ENCODE measurements around the gene AKAP13.

Gene AKAP13

DNA sequence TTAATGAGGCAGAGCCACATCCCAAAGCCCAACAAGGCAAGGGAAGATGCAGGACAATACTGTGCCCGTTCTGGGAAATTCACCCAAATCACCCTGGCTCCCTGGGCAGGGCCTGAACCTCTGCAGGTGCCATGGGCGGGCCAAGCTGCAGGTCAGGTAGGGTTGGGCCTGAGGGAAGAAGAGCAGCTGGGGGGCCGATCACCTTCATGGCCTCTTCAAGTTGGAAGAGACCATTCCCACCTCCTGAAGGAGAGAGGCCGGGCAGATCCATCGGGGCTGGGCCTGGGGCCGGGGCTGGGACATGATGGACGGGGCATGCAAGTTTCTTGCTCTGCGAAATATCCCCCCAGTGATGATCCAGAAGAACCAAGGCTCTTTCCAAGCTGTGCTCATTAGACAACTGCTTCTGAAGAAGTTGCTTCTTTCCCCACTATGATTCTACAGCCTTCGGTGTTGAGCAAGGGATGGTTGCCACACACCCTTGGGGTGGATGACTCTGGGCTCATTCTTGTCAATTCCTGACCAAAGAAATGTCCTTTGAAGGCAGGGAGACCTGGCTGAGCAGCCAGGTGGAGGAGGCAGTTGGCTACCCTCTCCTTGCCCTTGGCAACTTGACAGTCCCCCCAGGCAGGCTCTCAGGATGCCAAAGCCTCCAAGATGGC lies 376.1 kb downstream of the AKAP13 start:
- no peak for ATAC-seq
- no peak for DNase-seq

GRCh38 chr15:85757073-85757938 lies 376.9 kb downstream of the AKAP13 start:
- DNase-seq: no peak
- ATAC-seq: no peak

DNA sequence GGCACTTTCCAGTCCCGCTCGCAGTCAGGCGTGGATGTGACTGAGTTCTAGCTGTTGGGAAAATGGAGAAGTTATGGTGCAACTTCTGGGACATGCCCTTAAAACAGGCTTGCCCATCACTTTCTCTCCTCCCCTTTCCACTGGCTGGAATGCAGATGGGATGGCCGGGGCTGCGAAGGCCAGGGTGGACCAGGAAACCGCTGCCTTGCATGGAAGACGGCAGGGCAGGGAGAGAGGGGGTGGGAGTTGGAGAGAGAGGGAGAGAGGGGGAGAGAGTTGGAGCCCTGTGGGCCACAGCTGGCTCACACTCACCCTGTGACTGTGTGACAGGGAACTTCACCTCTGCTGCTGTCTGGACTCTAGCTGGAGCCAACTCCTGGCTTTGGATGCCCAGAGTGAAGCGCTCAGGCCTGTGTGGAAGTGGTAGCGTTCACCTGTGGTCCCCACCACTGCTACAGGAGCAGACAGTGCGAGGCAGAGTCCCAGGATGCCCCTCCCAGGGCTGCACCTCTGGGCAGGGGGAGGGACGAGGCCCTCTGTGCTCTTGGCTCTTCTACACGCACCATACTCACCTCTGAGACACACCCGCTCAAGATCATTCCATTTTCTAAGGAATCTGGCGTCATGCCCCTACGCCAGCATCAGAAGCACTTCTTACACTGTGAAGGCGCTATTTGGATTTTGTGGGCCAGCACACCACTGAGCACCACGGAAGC lies 377.7 kb downstream of the AKAP13 start:
- DNase-seq (no peak), ATAC-seq (no peak)

DNA sequence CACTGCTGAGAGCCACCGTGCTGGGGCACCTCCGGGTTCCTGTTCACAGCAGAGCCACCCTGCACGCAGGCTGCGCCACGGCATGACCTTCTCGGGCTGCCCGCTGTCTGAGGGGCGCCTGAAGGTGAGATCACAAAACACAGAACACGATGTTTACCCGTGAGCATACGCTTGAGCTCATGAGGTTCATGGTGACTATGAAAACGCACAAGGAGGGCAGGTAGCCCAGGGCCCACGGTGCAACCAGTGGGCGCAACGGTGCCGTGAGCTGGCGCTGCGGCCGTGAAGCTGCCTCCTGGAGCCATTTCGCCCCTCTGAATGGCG lies 378.2 kb downstream of the AKAP13 start:
- no peak for ATAC-seq
- DNase-seq: no peak

DNA sequence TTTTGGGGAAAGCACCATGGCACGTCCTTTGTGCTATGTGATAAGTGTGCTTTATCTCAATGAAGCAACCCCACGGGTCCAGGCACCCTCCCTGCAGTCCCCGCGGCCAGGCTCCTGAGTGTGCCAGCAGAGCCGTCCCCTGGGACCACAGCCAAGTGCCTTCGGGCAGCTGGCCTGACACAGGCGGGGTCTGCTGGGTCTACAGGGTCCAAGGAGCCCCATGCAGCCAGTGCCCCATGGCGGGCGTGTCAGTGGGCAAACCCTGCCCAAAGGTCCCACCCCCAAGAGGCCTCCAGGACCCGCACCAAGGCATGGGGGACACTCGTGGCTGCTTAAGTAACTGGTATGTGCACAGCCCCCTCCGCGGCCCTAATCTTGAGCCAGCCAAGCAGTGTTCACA lies 379.0 kb downstream of the AKAP13 start:
- no peak for ATAC-seq
- no peak for DNase-seq

DNA sequence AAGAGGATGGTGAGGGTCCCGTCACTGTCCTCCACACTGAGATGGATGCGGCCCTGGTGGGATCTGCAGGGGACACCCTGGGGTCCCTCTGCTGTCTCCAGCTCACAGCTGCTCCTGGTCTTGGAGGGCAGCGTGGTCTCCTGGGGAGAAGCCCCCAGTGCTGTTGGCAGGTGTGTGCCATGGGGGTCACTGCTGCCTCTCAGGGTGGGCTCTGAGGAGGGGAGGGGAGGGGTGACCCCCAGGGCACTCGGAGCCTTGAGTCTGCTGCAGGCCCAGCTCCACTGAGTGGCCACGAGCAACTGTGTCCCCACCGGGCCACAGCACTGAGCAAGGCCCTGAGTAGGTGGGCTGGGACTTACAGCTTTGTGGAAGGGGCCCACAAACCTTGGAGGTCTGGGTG lies 379.6 kb downstream of the AKAP13 start:
- no peak for ATAC-seq

DNA sequence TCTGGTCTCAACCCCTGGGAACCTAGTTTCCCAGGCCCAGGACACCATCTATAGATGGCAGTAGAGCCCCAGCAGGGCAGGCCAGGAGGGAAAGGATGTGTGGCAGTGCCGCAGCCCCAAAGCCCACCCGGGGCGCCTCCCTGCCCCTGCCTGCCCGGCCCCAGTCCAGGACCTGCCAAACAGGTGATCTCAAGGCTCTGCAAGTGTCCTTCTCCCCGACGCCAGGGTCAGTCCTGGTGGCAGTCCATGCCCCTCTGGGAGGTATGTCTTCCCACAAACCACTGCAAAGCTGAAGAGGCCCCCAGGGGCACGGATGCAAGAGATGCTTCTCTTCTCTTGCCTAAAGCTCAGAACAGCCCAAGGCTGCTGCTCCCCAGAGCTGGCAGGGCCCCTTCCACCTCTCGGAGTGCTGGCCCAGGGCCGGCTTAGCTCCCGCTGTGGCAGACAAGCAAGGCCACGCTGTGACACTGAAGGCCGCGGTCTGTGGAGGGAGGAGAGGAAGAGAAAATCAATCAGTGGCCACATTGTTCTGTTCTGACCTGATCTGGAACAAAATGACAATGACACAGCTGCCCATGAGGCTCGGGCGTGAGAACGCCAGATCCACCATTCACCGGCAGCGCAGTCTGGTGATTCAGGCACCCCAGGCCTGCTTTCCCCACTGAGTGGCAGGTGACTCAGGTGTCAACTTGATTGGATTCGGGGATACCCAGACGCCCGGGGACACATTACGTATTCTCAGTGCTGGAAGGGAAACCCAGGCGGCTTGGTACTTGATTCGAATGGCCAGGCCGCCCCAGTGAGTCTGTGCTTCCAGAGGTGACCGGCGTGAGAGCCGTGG lies 380.3 kb downstream of the AKAP13 start:
- ATAC-seq (no peak), DNase-seq (no peak)

More for the DNA sequence above, 379.6 kb downstream of the AKAP13 start:
- DNase-seq: no peak

DNA sequence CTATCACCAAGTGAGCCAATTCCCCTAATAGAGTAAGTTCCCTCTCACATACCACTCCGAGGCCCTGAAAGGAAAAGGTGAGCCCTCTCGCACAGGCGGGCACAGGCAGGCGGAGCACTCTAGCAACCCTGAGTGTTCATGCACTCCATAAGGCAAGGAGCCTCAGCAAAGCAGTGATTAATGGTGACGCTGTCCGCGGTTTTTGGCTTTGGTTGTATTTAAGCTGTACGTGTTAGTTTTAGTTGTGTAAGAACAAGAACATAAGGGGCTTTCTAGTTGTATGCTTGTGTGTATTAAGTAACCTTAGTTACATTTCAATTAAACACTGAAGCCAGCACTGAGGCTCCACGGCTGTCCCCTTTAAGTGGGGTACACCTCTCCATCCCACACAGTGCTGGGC lies 381.2 kb downstream of the AKAP13 start:
- DNase-seq (no peak), ATAC-seq (no peak)

DNA sequence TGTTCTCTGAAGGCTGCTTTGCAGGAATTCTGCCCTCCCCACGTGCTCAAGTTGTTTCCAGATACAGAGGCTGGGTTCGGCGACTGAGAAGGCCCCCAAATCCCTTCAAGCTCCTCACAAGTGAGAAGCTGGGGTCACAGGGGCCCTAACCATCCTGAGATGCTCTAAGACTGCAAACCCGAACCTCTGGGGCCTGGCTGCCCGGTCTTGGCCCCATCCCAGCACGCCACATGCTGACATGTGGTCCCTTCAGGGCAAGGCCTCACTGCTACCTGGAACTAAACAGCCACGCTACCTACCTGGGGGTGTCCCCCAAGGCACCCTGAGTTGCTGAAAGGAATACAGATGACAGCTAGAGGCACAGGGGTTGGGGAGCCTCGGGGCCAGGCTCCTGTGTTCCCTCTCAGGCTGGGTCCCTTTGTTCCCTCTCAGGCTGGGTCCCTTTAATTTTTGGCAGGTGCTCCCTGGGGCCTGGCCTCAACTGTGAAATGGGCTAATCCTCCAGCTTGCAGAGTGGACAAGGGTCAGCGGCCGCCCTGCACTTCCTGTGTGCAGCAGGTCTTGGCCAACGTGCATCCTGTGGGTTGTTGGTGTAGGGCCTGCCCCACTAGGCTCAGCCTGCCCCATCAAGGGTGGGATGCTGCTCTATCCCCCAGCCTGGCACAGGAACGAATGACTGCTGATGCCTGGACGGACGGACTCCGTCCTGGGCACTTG lies 381.8 kb downstream of the AKAP13 start:
- no peak for ATAC-seq

GRCh38 chr15:85762756-85763127 lies 382.3 kb downstream of the AKAP13 start:
- ATAC-seq (no peak), DNase-seq (no peak)

More for the DNA sequence above, 381.8 kb downstream of the AKAP13 start:
- no peak for DNase-seq

DNA sequence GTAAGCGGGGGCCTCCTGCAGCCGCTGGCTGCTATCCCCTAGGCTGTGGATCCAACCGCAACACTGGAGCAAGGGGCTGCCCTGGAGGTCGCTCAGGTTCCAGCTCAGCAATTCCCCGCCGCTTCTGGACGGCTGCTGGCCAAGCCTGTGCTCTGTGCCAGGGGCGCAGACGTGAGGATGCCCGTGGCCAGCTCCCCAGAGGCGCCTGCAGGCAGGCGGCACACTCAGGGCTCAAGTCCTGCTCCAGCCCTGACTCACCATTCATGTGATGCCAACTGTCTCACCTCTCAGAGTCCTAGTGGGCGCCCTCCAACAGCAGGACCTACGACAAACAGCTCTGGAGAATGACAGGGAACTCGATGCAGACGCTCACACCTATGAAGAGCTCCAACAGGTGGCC lies 382.8 kb downstream of the AKAP13 start:
- DNase-seq (no peak), ATAC-seq (no peak)

DNA sequence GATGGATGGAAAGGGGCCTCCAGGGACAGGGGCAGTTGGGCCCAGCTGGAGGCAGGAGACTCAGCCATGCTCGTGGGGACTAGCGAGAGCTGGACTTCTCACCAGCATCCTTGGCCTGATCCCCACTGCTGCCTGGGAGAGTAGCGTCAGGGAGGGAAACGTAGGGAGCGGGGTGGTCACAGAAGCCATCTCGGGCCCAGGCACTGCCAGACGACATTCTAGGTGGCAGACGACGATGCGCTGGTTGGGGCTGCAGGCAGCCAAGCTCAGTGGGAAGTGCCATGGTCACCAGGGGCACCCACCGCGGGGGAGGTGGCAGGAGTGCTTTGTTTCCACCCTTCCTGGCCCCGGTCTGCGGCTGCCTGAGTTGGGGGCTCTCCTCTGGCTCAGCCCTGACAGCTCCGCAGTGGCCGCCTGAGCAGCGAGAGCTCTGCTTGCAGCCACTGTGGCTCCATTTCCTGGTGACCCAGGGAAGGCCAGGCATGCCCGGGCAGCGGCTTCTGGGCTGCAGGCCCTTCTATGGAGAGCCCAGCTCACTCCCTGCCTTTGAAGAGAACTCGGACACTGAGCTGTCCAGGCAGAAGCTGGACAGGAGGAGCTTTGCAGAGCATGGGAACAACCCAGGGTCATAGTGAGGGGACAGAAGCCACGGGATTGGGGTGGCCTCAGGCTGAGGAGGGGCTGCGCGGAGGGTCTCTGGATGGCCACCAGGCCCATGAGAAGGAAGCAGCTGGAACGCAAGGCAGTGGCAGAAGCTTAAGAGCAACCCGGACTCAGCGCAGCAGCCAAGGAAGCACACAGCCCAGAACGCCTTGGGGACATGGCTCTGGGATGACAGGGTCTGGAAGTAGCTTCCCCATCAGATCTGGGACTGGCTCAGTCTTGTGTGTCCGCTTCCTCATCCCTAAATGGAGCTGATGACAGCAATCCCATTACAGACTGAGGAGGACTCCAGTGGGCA lies 383.6 kb downstream of the AKAP13 start:
- ATAC-seq (no peak), DNase-seq (no peak)

- no peak for DNase-seq
- ATAC-seq: no peak
These were observed 384.4 kb downstream of the AKAP13 start for GRCh38 chr15:85764649-85765277.

DNA sequence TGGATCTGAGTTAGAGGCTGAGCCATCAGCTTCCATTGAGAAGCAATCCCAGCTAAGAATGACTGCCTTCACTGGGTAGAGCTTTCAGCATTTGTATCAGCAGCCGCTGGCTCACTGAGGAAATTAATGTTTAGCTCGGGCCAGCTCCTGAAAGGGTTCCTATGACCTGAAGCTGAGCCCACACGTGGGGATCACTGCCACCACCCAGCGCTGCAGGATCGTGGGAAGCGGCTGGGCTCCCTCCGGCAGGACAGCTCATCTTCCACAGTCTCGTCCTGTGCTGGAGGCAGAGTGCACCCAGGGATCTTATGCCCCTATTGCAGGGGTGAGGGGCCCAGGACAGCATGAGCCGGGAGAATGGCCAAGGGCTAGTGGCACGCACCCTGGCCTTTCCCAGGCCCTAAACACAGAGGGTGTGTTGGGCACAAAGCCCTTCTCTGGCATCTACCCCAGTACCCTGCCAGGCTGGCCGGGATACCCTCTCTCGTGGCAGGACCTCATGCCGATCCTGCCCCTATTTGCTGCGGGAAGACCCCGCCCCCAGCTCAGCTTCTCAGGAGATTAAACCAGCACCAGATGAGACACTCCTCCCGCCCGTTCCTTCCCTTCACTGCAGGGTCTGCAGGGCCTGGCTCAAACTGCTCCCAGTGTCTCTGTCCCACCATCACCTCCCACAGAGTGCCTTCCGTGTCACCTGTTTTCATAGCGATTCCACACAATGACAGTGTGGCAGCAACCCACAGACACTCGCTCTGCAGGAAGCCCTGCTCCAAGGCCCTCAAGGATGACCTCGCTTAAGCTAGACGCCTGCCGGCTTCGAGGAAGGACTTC lies 385.8 kb downstream of the AKAP13 start:
- ATAC-seq (no peak), DNase-seq (no peak)

DNA sequence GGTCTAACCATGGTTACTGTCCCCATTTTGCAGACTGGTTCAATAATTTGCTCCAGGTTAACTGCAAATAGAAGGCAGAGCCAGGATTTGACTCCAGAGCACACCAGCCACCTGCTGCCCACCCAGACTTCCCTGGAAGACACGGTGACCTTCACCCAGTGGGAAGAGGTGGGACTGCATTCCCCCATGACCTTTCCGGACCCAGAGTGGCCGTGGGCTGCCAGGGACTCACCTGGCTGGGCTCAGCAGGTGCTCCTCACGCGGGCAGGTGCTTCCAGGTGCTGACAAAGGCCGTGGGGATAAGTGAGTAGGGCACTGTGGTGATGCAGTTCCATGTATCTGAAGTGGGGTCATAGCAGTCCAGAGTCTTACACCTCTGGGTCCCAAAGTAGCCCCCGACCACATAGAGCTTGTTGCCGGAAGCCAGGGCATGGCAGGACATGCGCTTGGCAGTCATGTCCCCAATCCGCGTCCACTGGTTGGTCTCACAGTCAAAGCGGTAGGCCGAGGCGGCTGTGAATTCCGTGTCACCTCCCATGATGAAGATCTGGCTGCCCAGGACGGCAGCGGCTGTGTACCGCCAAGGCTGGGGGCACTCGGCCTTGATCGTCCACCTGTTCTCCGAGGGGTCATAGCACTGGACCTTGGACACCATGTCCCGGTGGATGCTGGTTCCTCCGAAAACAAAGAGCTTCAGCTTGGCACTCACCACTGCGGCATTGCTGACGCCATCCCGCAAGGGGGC lies 387.6 kb downstream of the AKAP13 start:
- ATAC-seq (no peak), DNase-seq (no peak)

- ATAC-seq: no peak
These were observed 388.3 kb downstream of the AKAP13 start for GRCh38 chr15:85768595-85769168.

GRCh38 chr15:85769182-85769900 lies 388.9 kb downstream of the AKAP13 start:
- ATAC-seq: no peak
- DNase-seq: no peak

More at GRCh38 chr15:85768595-85769168, 388.3 kb downstream of the AKAP13 start:
- DNase-seq: no peak
